GM19324 (cell line): ENCODE results near the gene NOC2L.
"Not testable (repeated sequence)": the region's sequence is repeated elsewhere in the genome, so short reads cannot be mapped to it uniquely, and the experiment has no call there.

ENCODE experiments used
- ATAC-seq: cut with Tn5 transposase; IDR thresholded peaks from one replicate; pipeline ENCODE4 v1.9.1; 2021; ENCODE audit warnings: mild to moderate bottlenecking, moderate library complexity; ENCODE audit not compliant: unreplicated experiment, low FRiP score

The NOC2L gene

DNA sequence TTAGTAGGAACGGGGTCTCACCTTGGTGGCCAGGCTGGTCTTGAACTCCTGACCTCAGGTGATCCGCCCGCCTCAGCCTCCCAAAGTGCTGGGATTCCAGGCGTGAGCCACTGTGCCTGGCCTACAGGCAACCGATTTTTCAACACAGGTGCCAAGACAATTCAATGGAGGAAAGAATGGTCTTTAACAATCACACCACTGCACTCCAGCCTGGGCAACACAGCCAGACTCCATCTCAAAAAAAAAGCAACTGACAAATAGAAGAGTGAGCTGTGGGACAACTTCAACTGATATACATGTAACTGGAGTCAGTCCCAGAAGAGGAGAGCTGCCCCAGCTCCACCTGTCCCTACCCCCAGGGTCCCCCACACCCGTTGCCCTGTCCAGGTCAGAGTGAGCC lies 35.5 kb upstream of the NOC2L start:
- not testable (repeated sequence) for ATAC-seq

DNA sequence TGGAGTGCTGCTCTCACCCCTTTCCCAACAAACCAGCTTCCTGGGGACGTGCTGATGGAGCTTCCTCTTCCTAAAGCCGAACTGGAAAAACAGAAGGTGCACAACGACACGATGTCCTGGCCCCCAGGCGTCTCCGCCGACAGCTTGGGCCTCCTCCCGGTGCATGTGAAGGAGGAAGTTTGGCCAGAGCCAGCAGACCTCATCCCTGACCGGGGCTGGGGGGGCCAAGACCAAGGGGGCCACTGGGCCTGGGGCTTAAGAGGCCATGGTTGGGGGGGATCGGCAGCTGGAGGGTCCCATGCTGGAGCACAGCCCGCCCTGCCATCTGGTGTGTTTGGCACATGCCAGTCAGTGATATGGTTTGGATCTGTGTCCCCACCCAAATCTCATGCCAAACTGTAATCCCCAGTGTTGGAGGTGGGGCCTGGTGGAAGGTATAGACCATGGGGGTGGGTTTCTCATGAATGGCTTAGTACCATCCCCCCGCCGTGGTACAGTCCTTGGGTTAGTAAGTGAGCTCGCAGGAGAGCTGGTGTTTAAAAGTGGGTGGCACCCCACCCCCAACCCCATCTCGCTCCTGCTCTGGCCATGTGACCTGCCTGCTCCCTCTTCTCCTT lies 34.4 kb upstream of the NOC2L start:
- ATAC-seq: no peak

DNA sequence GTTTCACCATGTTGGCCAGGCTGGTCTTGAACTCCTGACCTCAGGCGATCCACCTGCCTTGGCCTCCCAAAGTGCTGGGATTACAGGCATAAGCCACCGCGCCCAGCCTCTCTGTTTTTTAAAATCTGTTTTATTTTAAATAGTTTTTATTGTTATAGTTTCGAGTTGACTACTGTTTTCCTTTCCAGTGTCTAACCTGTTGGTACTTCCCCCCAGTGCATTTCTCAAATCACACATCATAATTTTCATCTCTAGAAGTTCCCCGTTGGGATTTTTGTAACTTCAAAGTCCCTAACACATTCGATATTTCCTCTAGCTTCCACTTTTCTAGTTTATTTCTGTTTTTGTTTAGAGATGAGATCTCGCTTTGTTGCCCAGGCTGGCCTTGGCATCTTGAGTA lies 33.3 kb upstream of the NOC2L start:
- no peak for ATAC-seq

- ATAC-seq: no peak
These were observed 32.8 kb upstream of the NOC2L start for GRCh38 chr1:991895-992294.

GRCh38 chr1:991275-991674 lies 32.2 kb upstream of the NOC2L start:
- ATAC-seq: not testable (repeated sequence)

- ATAC-seq: not testable (repeated sequence)
These were observed 29.0 kb upstream of the NOC2L start for GRCh38 chr1:988061-988460.

DNA sequence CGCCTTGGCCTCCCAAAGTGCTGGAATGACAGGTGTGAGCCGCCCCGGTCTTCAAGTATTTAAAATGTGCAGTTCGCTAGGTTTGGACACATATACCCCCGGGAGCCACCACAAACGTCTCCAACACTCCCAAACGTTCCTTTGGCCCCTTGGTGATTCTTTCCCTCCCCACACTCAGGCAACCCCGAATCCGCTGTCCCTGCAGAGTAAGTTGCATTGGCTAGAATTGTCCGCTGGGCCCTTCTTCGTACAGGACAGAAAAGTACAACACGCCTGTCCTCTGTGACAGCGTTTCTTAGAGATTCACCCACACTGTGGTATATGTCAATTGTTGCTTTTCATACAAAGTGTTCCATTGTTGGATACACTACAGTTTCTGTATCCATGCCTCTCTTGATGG lies 26.1 kb upstream of the NOC2L start:
- no peak for ATAC-seq

DNA sequence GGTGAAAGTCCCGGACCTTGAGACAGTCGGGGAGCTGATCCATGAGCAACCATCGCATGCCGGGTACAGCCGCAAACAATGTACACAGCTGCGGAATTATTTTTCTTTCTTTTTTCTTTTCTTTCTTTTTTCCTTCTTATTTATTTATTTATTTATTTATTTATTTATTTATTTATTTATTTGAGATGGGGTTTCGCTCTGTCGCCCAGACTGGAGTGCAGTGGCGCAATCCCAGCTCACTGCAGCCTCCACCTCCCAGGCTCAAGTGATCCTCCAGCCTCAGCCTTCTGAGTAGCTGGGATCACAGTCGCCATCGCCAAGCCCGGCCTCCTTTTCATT lies 25.4 kb upstream of the NOC2L start:
- no peak for ATAC-seq

DNA sequence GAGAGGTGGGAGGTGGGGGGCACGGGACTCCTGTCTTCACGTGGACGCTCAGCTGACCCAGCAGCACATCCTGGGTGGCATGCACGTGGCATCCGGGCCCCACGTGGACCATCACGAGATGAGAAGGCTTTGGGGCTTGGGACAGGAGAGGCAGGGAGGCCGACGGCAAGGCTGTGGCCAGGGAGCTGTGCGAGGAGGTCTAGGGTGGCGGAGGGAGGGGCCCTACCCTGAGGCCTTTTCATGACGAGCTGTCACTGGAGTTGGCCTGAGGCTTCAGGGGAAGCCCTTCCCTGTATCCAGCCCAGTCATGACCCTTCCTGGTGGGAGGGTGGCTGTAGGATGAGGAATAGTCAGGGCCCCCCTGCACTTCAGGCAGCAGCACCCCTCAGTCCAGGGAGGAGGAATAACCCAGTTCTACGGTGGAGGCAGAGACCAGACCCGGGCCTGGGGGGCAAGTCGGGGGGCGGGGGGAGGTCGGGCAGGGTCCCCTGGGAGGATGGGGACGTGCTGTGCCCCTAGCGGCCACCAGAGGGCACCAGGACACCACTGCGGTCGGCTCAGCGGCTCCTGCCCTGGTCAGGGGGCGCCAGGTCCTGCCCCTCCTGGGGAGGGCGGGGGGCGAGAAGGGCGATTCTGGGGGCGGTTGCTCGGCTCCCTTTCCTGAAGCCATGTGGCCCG lies 24.9 kb upstream of the NOC2L start:
- no peak for ATAC-seq

- ATAC-seq: no peak
These were observed 23.8 kb upstream of the NOC2L start for GRCh38 chr1:982765-983436.

- no peak for ATAC-seq
These were observed 23.0 kb upstream of the NOC2L start, which contains the start of gene PERM1 for GRCh38 chr1:981955-982558. PERM1 (minus strand) TSS chr1:982093; CDS start chr1:981029, 1,064 bp downstream.

DNA sequence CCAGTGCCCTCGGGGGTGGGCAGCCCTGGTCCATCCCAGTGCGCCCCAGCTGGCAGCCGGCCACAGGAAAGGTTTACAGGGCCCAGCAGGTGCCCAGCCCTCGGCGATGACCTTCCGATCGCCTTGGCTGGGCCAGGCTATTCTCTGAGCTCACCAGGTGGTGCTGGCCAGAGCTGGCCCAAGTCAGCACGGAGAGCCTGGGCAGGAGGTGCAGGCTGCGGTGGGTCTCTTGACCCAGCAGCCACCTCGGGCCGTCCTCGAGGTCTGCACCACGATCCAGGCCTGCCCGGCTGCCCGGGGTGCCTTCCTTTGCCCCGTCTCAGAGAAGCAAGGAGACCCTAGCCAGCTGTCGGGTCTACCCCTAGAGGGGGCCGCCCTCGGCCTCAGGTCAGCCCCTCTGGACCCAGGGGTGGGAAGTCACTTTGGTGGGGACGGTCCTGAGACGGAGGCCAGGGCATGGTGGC lies 22.5 kb upstream of the NOC2L start:
- no peak for ATAC-seq

DNA sequence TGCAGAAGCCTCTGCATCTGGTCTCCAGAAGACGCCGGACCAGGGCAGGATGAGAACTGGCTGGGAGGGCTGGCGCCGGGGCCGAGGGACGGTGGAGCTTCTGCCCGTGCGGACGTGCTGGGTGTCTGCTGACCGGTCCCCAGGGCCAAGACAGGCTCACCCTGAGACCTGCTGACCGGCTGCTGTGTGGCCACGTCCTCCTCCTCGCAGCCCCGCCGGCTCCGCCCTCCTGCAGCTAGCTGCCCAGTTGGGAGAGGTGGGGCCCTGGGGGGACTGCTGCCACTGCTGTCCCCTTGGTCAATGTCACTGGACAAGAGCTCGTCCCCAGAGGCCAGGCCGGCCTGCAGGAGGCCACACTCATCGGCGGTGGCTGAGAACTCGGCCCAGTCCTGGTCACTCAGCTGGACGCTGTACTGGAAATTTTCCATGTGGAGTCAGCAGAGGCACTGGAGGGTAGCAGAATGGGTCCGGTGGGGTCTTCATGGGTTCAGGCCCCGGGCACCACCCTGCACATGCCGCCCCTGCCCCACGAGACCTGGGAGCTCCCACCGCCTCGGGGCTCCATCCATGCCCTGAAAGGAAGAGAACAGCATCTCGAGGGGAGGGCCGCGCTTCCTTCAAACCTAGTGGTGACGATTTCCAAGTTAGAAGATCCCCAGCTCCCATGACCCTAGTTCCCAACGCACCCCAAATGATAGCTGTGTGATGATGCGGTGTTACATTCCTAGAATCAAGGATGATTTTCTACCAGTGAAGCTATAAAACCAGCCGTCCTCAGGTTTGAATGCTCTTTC lies 21.7 kb upstream of the NOC2L start:
- no peak for ATAC-seq

DNA sequence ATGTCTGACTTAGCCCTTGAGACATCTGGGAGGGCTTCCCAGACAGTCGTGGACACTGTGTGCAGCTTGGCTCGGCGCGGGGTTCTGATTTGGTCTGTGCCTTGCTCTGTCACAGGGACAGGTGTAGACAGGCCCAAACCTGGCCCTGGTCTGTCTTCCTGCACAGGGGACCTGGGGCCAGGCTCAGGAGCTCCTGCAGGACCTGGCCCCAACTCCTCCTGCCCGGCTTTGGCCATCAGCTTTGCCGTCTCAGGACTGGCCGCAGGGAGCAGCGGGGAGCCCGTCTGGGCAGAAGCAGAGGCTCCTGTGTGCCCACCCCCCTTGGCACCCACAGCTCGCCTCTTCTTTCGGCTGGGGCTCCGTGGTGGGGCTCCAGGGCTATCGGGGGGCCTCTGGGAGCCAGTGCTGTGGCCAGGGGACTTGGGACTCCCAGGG lies 21.1 kb upstream of the NOC2L start:
- no peak for ATAC-seq

GRCh38 chr1:979744-980072 lies 20.7 kb upstream of the NOC2L start:
- no peak for ATAC-seq

- ATAC-seq: no peak
These were observed 20.0 kb upstream of the NOC2L start for GRCh38 chr1:978835-979743.

DNA sequence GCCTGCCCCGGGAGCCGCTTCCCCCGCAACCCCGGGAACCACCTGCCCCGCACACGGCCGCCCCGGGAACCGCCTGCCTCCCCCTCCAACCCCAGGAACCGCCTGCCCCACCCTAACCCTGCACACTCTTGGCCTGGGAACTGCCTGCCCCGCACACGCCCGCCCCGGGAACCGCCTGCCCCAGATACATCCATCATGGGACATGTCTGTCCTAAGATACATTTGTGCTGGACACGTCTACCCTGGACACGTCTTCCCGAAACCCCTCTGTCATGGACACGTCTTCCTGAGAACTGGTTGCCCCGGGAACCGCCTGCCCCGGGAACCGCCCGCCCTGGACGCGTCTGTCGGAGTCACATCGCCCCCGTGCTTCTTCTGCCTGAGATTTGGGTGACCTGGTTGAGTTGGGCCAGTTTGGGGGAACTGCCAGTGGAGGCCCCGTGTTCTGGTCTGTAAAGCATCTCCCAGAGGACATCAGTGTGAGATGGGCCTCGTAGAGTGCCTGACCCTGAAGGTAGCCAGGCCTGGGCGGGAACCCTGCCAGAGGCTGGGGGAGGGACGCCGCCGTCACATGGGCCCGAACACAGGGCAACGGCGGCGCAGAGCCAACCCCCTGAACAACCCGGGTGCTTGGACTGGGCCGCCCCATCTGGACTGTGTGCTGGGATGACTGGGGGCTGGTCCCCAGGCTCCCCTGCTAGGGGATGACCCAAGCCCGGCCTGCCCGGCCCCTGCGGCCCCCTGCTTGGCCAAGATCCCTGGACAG lies 19.2 kb upstream of the NOC2L start:
- ATAC-seq: no peak

DNA sequence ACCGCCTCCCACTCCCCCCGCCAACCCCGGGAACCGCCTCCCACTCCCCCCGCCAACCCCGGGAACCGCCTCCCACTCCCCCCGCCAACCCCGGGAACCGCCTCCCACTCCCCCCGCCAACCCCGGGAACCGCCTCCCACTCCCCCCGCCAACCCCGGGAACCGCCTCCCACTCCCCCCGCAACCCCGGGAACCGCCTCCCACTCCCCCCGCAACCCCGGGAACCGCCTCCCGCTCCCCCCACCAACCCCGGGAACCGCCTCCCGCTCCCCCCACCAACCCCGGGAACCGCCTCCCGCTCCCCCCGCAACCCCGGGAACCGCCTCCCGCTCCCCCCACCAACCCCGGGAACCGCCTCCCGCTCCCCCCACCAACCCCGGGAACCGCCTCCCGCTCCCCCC lies 17.7 kb upstream of the NOC2L start:
- ATAC-seq: not testable (repeated sequence)
